Measurements from ENCODE around the gene HIP1. TPM values are rescaled to one million over a fixed set of nuclear protein-coding genes. Genes with fewer than 3 reads are reported as not detected.
A peak's percentile ranks its signal among the peaks of the same experiment; 100 is the strongest.
"Not testable (repeated sequence)": the region's sequence is repeated elsewhere in the genome, so short reads cannot be mapped to it uniquely, and the experiment has no call there.

Gene HIP1
- total RNA-seq, 2 donors from 2014 or later, result 12.2 to 13.6 TPM

DNA sequence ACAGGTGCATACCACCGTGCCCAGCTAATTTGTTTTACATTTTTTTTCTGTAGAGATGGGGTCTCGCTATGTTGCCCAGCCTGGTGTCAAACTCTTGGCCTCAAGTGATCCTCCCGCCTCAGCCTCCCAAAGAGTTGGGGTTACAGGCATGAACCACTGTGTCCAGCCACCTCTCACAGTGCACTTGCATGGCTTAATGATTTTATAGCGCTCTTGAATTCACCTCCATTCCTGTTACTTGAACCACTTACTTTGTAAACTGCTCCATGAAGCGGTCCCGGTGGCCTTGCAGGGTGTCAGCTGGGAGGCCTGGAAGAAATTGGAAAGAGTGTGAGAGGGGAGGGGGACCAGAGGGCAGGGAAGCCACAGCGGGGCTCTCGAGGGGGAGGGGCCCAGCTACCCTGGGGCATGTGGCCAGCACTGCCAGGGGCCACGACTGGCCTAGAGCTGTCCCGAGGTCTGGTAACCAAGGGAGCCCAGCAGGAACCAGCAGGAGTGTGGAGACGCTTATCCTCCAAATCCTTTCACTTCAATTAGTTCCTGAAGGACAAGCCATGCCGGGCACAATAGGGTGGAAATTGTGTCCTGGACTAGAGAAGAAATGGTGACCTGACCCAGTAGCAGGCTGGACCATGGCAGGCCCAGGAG is 170.7 kb downstream of the HIP1 start:
- H3K9me3 ChIP-seq, result no peaks in the 10 kb centered on the region
- H3K27me3 ChIP-seq, result no peaks in the 10 kb centered on the region
- H3K4me1 ChIP-seq, result peaks cover 0 to 4% of the 10 kb centered on the region in 2 donors
- H3K36me3 ChIP-seq, result peaks cover 25% of the 10 kb centered on the region
- H3K4me3 ChIP-seq, result no peak overlapping the region
- TF ChIP-seq, protein P1, sequence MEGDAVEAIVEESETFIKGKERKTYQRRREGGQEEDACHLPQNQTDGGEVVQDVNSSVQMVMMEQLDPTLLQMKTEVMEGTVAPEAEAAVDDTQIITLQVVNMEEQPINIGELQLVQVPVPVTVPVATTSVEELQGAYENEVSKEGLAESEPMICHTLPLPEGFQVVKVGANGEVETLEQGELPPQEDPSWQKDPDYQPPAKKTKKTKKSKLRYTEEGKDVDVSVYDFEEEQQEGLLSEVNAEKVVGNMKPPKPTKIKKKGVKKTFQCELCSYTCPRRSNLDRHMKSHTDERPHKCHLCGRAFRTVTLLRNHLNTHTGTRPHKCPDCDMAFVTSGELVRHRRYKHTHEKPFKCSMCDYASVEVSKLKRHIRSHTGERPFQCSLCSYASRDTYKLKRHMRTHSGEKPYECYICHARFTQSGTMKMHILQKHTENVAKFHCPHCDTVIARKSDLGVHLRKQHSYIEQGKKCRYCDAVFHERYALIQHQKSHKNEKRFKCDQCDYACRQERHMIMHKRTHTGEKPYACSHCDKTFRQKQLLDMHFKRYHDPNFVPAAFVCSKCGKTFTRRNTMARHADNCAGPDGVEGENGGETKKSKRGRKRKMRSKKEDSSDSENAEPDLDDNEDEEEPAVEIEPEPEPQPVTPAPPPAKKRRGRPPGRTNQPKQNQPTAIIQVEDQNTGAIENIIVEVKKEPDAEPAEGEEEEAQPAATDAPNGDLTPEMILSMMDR (IDR thresholded peaks at IDR 0.05), result no peak
- DNase-seq (ENCODE audit: low spot score), result no peak
- no peak overlapping the region for H3K27ac ChIP-seq

- peak; percentile 62 for DNase-seq (ENCODE audit: low spot score)
- Histone ChIP-seq H3K27me3 (no peaks in the 10 kb centered on the region), H3K4me1 (peaks cover 0 to 4% of the 10 kb centered on the region in 2 donors), H3K27ac (peak overlapping the region; percentile 46 to 51), H3K4me3 (no peak overlapping the region), H3K36me3 (peaks cover 41% of the 10 kb centered on the region), H3K9me3 (no peaks in the 10 kb centered on the region)
- TF ChIP-seq, protein P1 (IDR thresholded peaks at IDR 0.05), result no peak
Observed at GRCh38 chr7:75565132-75565837, 173.5 kb downstream of the HIP1 start.

GRCh38 chr7:75563171-75563570 is 175.6 kb downstream of the HIP1 start:
- no peak for DNase-seq (ENCODE audit: low spot score)
- H3K9me3 ChIP-seq, result no peaks in the 10 kb centered on the region
- TF ChIP-seq, protein P1 (IDR thresholded peaks at IDR 0.05), result no peak

DNA sequence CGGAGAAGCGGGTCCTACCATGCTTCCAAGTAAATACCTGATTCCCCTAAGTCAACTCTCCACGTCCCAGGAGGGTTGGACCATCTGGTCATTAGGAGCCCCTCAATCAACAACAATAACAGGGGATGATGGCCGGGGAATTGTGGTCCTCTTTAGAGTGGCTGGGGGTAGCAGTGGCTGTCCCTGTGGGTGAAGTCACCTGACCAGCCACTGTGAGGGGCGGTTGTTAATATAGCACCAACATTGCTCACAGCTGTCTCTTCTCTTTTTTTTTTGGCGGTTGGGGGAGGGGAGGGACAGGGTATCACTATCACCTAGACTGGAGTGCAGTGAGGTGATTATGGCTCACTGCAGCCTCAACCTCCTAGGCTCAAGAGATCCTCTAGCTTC is 178.8 kb downstream of the HIP1 start:
- Histone ChIP-seq H3K4me3 (no peak overlapping the region), H3K27ac (no peak overlapping the region), H3K36me3 (peaks cover 60% of the 10 kb centered on the region), H3K9me3 (no peaks in the 10 kb centered on the region), H3K27me3 (no peaks in the 10 kb centered on the region), H3K4me1 (no peaks in the 10 kb centered on the region)
- DNase-seq (ENCODE audit: low spot score), result no peak
- TF ChIP-seq, protein P1 (IDR thresholded peaks at IDR 0.05), result no peak

More at GRCh38 chr7:75563171-75563570, 175.6 kb downstream of the HIP1 start:
- peaks cover 0 to 4% of the 10 kb centered on the region in 2 donors for H3K4me1 ChIP-seq
- H3K27me3 ChIP-seq, result no peaks in the 10 kb centered on the region
- no peak overlapping the region for H3K27ac ChIP-seq
- H3K4me3 ChIP-seq, result no peak overlapping the region
- peaks cover 39% of the 10 kb centered on the region for H3K36me3 ChIP-seq

GRCh38 chr7:75559355-75559975 is 179.3 kb downstream of the HIP1 start:
- Histone ChIP-seq H3K9me3 (no peaks in the 10 kb centered on the region), H3K4me3 (no peak overlapping the region), H3K27ac (no peak overlapping the region), H3K4me1 (no peaks in the 10 kb centered on the region), H3K27me3 (no peaks in the 10 kb centered on the region), H3K36me3 (peaks cover 65% of the 10 kb centered on the region)
- TF ChIP-seq, protein P1 (IDR thresholded peaks at IDR 0.05), result no peak
- no peak for DNase-seq (ENCODE audit: low spot score)

DNA sequence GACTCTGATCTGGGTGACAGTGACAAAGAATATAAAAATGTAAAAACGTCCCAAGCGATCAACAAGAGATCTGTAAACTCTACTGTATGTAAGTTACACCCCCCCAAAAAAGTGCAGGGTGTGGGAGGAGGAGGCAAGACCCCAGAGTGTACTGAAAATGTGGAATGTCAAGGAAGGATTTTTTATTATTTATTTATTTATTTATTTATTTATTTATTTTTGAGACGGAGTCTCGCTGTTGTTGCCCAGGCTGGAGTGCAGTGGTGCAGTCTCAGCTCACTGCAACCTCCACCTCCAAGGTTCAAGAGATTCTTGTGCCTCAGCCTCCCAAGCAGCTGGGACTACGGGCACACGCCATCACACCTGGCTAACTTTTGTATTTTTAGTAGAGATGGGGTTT is 181.9 kb downstream of the HIP1 start:
- H3K9me3 ChIP-seq; H3K4me1 ChIP-seq; H3K4me3 ChIP-seq; H3K27me3 ChIP-seq; H3K27ac ChIP-seq; DNase-seq (ENCODE audit: low spot score): not testable (repeated sequence)
- H3K36me3 ChIP-seq, result peaks cover 69% of the 10 kb centered on the region
